Measurements from ENCODE around the gene CBFA2T3.
A peak's percentile ranks its signal among the peaks of the same experiment; 100 is the strongest.

Gene CBFA2T3

GRCh38 chr16:88931373-88931900, 45.6 kb downstream of the CBFA2T3 start:
- H2BK15ac ChIP-seq (ENCODE audit: low read depth, poor library complexity, severe bottlenecking), result no peak overlapping the region
- no peak overlapping the region for H3K9ac ChIP-seq (ENCODE audit: low read length)
- peaks cover 15% of the 10 kb centered on the region for H3K4me1 ChIP-seq (ENCODE audit: control insufficient read depth, insufficient read depth, low read depth, low read length)
- WGBS, result 77% methylated on average over 14 of the region's 20 CpGs
- H2AFZ ChIP-seq (ENCODE audit: low read depth, low read length), result no peak overlapping the region
- no peak overlapping the region for H2AK5ac ChIP-seq (ENCODE audit: low read length, severe bottlenecking)
- H4K91ac ChIP-seq (ENCODE audit: low read length), result no peak overlapping the region
- no peaks in the 10 kb centered on the region for H3K79me1 ChIP-seq (replicated peaks; ENCODE audit: low read length, poor library complexity, severe bottlenecking)
- no peak overlapping the region for H4K8ac ChIP-seq (ENCODE audit: low read length)
- peaks cover 20 to 56% of the 10 kb centered on the region in 2 experiments for H3K27me3 ChIP-seq (ENCODE audit: control insufficient read depth in 1 of 2, insufficient read depth in 1 of 2, low read length in 2 of 2)
- H2BK12ac ChIP-seq (ENCODE audit: low read length in 2 of 2), result no peak overlapping the region
- H2BK120ac ChIP-seq (ENCODE audit: low read depth, low read length), result no peak overlapping the region
- no peak overlapping the region for H3K23ac ChIP-seq (ENCODE audit: low read length in 2 of 2)
- H3K4me2 ChIP-seq (ENCODE audit: low read length, poor library complexity, severe bottlenecking), result no peak overlapping the region
- H3K27ac ChIP-seq (ENCODE audit: low read length, poor library complexity, severe bottlenecking), result no peak overlapping the region
- no peaks in the 10 kb centered on the region for H3K36me3 ChIP-seq (ENCODE audit: control insufficient read depth in 1 of 2, insufficient read depth in 2 of 2, low read depth in 1 of 2, low read length in 2 of 2)
- H2BK5ac ChIP-seq (ENCODE audit: low read depth, low read length, poor library complexity, severe bottlenecking), result no peak overlapping the region
- no peak overlapping the region for H3K18ac ChIP-seq (ENCODE audit: low read depth in 1 of 2, low read length in 2 of 2)
- no peak overlapping the region for H3K14ac ChIP-seq (ENCODE audit: low read length in 2 of 2)
- no peak for DNase-seq
- H3K4ac ChIP-seq (ENCODE audit: low read depth in 1 of 2, low read length in 2 of 2), result no peak overlapping the region
- H3K9me3 ChIP-seq (ENCODE audit: control insufficient read depth, low read length), result no peaks in the 10 kb centered on the region
- H3K4me3 ChIP-seq (ENCODE audit: insufficient read depth in 1 of 2, low read depth in 1 of 2, low read length in 2 of 2), result no peak overlapping the region

- Histone ChIP-seq H2BK12ac (ENCODE audit: low read length in 2 of 2) (no peak overlapping the region), H3K4me3 (ENCODE audit: insufficient read depth in 1 of 2, low read depth in 1 of 2, low read length in 2 of 2) (no peak overlapping the region), H3K9ac (ENCODE audit: low read length) (no peak overlapping the region), H3K18ac (ENCODE audit: low read depth in 1 of 2, low read length in 2 of 2) (no peak overlapping the region), H3K9me3 (ENCODE audit: control insufficient read depth, low read length) (no peaks in the 10 kb centered on the region), H4K8ac (ENCODE audit: low read length) (no peak overlapping the region), H3K23ac (ENCODE audit: low read length in 2 of 2) (no peak overlapping the region), H3K27me3 (ENCODE audit: control insufficient read depth in 1 of 2, insufficient read depth in 1 of 2, low read length in 2 of 2) (peaks cover 13 to 53% of the 10 kb centered on the region in 2 experiments), H2AK5ac (ENCODE audit: low read length, severe bottlenecking) (no peak overlapping the region), H3K79me1 (replicated peaks; ENCODE audit: low read length, poor library complexity, severe bottlenecking) (no peaks in the 10 kb centered on the region), H3K27ac (ENCODE audit: low read length, poor library complexity, severe bottlenecking) (no peak overlapping the region), H3K14ac (ENCODE audit: low read length in 2 of 2) (no peak overlapping the region), H2BK5ac (ENCODE audit: low read depth, low read length, poor library complexity, severe bottlenecking) (no peak overlapping the region), H2BK120ac (ENCODE audit: low read depth, low read length) (no peak overlapping the region), H2BK15ac (ENCODE audit: low read depth, poor library complexity, severe bottlenecking) (no peak overlapping the region), H3K4ac (ENCODE audit: low read depth in 1 of 2, low read length in 2 of 2) (no peak overlapping the region), H3K4me2 (ENCODE audit: low read length, poor library complexity, severe bottlenecking) (no peak overlapping the region), H3K4me1 (ENCODE audit: control insufficient read depth, insufficient read depth, low read depth, low read length) (peaks cover 22% of the 10 kb centered on the region), H2AFZ (ENCODE audit: low read depth, low read length) (no peak overlapping the region), H3K36me3 (ENCODE audit: control insufficient read depth in 1 of 2, insufficient read depth in 2 of 2, low read depth in 1 of 2, low read length in 2 of 2) (no peaks in the 10 kb centered on the region), H4K91ac (ENCODE audit: low read length) (no peak overlapping the region)
- WGBS, result 90% methylated on average over 12 of the region's 12 CpGs
- no peak for DNase-seq
Observed at GRCh38 chr16:88930716-88931115, 46.3 kb downstream of the CBFA2T3 start.

GRCh38 chr16:88929091-88929445, 47.9 kb downstream of the CBFA2T3 start:
- Histone ChIP-seq H3K18ac (ENCODE audit: low read depth in 1 of 2, low read length in 2 of 2) (no peak overlapping the region), H3K4ac (ENCODE audit: low read depth in 1 of 2, low read length in 2 of 2) (no peak overlapping the region), H2BK12ac (ENCODE audit: low read length in 2 of 2) (no peak overlapping the region), H3K27ac (ENCODE audit: low read length, poor library complexity, severe bottlenecking) (no peak overlapping the region), H3K4me3 (ENCODE audit: insufficient read depth in 1 of 2, low read depth in 1 of 2, low read length in 2 of 2) (no peak overlapping the region), H4K91ac (ENCODE audit: low read length) (no peak overlapping the region), H3K9me3 (ENCODE audit: control insufficient read depth, low read length) (no peaks in the 10 kb centered on the region), H2BK5ac (ENCODE audit: low read depth, low read length, poor library complexity, severe bottlenecking) (no peak overlapping the region), H3K4me1 (ENCODE audit: control insufficient read depth, insufficient read depth, low read depth, low read length) (peaks cover 39% of the 10 kb centered on the region), H4K8ac (ENCODE audit: low read length) (no peak overlapping the region), H3K14ac (ENCODE audit: low read length in 2 of 2) (no peak overlapping the region), H3K79me1 (replicated peaks; ENCODE audit: low read length, poor library complexity, severe bottlenecking) (no peaks in the 10 kb centered on the region), H2BK120ac (ENCODE audit: low read depth, low read length) (no peak overlapping the region), H2AK5ac (ENCODE audit: low read length, severe bottlenecking) (no peak overlapping the region), H2AFZ (ENCODE audit: low read depth, low read length) (no peak overlapping the region), H3K27me3 (ENCODE audit: control insufficient read depth in 1 of 2, insufficient read depth in 1 of 2, low read length in 2 of 2) (peaks cover 4 to 43% of the 10 kb centered on the region in 2 experiments), H3K36me3 (ENCODE audit: control insufficient read depth in 1 of 2, insufficient read depth in 2 of 2, low read depth in 1 of 2, low read length in 2 of 2) (no peaks in the 10 kb centered on the region), H2BK15ac (ENCODE audit: low read depth, poor library complexity, severe bottlenecking) (no peak overlapping the region), H3K4me2 (ENCODE audit: low read length, poor library complexity, severe bottlenecking) (no peak overlapping the region), H3K23ac (ENCODE audit: low read length in 2 of 2) (no peak overlapping the region), H3K9ac (ENCODE audit: low read length) (no peak overlapping the region)
- DNase-seq, result no peak
- 91% methylated on average over 14 of the region's 14 CpGs for WGBS

- Histone ChIP-seq H3K4me2 (ENCODE audit: low read length, poor library complexity, severe bottlenecking) (no peak overlapping the region), H2BK12ac (ENCODE audit: low read length in 2 of 2) (no peak overlapping the region), H2BK15ac (ENCODE audit: low read depth, poor library complexity, severe bottlenecking) (no peak overlapping the region), H4K8ac (ENCODE audit: low read length) (no peak overlapping the region), H3K36me3 (ENCODE audit: control insufficient read depth in 1 of 2, insufficient read depth in 2 of 2, low read depth in 1 of 2, low read length in 2 of 2) (no peaks in the 10 kb centered on the region), H2BK120ac (ENCODE audit: low read depth, low read length) (no peak overlapping the region), H3K18ac (ENCODE audit: low read depth in 1 of 2, low read length in 2 of 2) (no peak overlapping the region), H3K9me3 (ENCODE audit: control insufficient read depth, low read length) (no peaks in the 10 kb centered on the region), H3K4me1 (ENCODE audit: control insufficient read depth, insufficient read depth, low read depth, low read length) (peaks cover 44% of the 10 kb centered on the region), H3K23ac (ENCODE audit: low read length in 2 of 2) (no peak overlapping the region), H3K4ac (ENCODE audit: low read depth in 1 of 2, low read length in 2 of 2) (no peak overlapping the region), H3K27ac (ENCODE audit: low read length, poor library complexity, severe bottlenecking) (no peak overlapping the region), H3K14ac (ENCODE audit: low read length in 2 of 2) (no peak overlapping the region), H2AK5ac (ENCODE audit: low read length, severe bottlenecking) (no peak overlapping the region), H2AFZ (ENCODE audit: low read depth, low read length) (no peak overlapping the region), H3K79me1 (replicated peaks; ENCODE audit: low read length, poor library complexity, severe bottlenecking) (no peaks in the 10 kb centered on the region), H3K9ac (ENCODE audit: low read length) (no peak overlapping the region), H2BK5ac (ENCODE audit: low read depth, low read length, poor library complexity, severe bottlenecking) (no peak overlapping the region), H3K4me3 (ENCODE audit: insufficient read depth in 1 of 2, low read depth in 1 of 2, low read length in 2 of 2) (peak overlapping the region in 1 of 2 experiments; percentile 0), H4K91ac (ENCODE audit: low read length) (peak overlapping the region; percentile 54), H3K27me3 (ENCODE audit: control insufficient read depth in 1 of 2, insufficient read depth in 1 of 2, low read length in 2 of 2) (peaks cover 4 to 44% of the 10 kb centered on the region in 2 experiments)
- 86% methylated on average over 31 of the region's 31 CpGs for WGBS
- DNase-seq, result no peak
Observed at GRCh38 chr16:88928405-88929090, 48.5 kb downstream of the CBFA2T3 start.

All from mesenchymal stem cell (in vitro differentiated cells and primary cell).